ENCODE data around the gene L3MBTL4.

DNA sequence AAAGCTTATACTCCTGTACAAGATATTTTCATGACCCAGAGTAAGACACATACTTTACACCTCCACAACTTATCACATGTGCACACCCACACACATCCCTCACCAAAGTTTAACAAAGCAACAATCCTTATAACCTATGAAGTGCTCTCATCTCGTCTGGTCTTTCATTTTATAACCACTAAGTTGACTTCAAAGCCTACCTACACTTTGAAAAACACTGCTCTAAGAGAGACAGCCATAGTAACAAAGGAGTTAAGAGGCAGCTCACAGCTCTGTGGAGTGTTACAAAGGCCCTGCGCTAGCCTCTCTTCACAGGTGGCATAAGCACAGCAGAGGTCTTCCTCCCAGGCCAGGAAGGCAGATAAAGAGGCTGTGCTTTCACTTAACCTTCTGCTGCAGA lies 449.7 kb downstream of the L3MBTL4 start:
- TF ChIP-seq POLR2A (IDR thresholded peaks at IDR 0.05; ENCODE audit: low read depth, low read length) = no peak
- no peak for TF ChIP-seq SPI1 (IDR thresholded peaks at IDR 0.05; ENCODE audit: low read depth, low read length)
- no peak for TF ChIP-seq TAF1 (IDR thresholded peaks at IDR 0.05; ENCODE audit: low read depth, low read length)
- TF ChIP-seq POLR2AphosphoS5 (IDR thresholded peaks at IDR 0.05; ENCODE audit: low read depth, low read length) = no peak
- no peak for TF ChIP-seq POU2F2 (IDR thresholded peaks at IDR 0.05; ENCODE audit: low read depth, low read length)
- TF ChIP-seq PAX5 (IDR thresholded peaks at IDR 0.05; ENCODE audit: insufficient read depth, low read length, severe bottlenecking) = no peak

Data from GM12891 (cell line).